H9 (cell line): Measurements from ENCODE around the gene ARNT2. TPM values are rescaled to one million over a fixed set of nuclear protein-coding genes. Genes with fewer than 3 reads are reported as not detected.

Experiments used
- DNase-seq: peaks from one replicate; pipeline ENCODE4 v3.0.0-alpha.2; 2017
- H2AFZ ChIP-seq: one replicate; pipeline ENCODE4 v1.6.1; 2013; ENCODE audit warnings: mild to moderate bottlenecking, low read length, control low read depth, moderate library complexity
- H2AK5ac ChIP-seq: 2 replicates; pipeline ENCODE4 v1.6.1; 2013; ENCODE audit warnings: low read length, control low read depth, mixed read lengths; ENCODE audit not compliant: insufficient read length
- H2BK120ac ChIP-seq: one replicate; pipeline ENCODE4 v1.6.1; 2013; ENCODE audit warnings: low read depth, mild to moderate bottlenecking, low read length, control low read depth, inconsistent platforms; ENCODE audit not compliant: poor library complexity, severe bottlenecking
- H2BK12ac ChIP-seq: 2 replicates; pipeline ENCODE4 v1.6.1; 2013; ENCODE audit warnings: low read length, control low read depth, mixed read lengths, low read depth; ENCODE audit not compliant: insufficient read length
- H2BK15ac ChIP-seq: 2 replicates; pipeline ENCODE4 v1.6.1; 2013; ENCODE audit warnings: low read depth, low read length, control low read depth
- H2BK20ac ChIP-seq: one replicate; pipeline ENCODE4 v1.6.1; 2013; ENCODE audit warnings: low read depth, mild to moderate bottlenecking, low read length, control low read depth, inconsistent platforms; ENCODE audit not compliant: poor library complexity, severe bottlenecking
- H2BK5ac ChIP-seq: 2 replicates; pipeline ENCODE4 v1.6.1; 2013; ENCODE audit warnings: low read length, control low read depth, mixed read lengths; ENCODE audit not compliant: insufficient read length
- H3K14ac ChIP-seq: 2 replicates; pipeline ENCODE4 v1.6.1; 2013; ENCODE audit warnings: low read length, control low read depth; ENCODE audit not compliant: insufficient read depth
- H3K18ac ChIP-seq: 2 replicates; pipeline ENCODE4 v1.6.1; 2013; ENCODE audit warnings: low read depth, mild to moderate bottlenecking, mixed read lengths, low read length, control low read depth; ENCODE audit not compliant: insufficient read length
- H3K23ac ChIP-seq: 2 replicates; pipeline ENCODE4 v1.6.1; 2013; ENCODE audit warnings: low read length, control low read depth, mixed read lengths, low read depth; ENCODE audit not compliant: insufficient read length
- H3K23me2 ChIP-seq: 2 replicates; pipeline ENCODE4 v1.6.1; 2013; ENCODE audit warnings: low read depth, mild to moderate bottlenecking, mixed read lengths, low read length, control low read depth; ENCODE audit not compliant: insufficient read length, poor library complexity, severe bottlenecking
- H3K27ac ChIP-seq: 2 replicates; pipeline ENCODE4 v1.5.1; 2013; ENCODE audit warnings: low read length, control low read depth, mixed read lengths, low read depth; ENCODE audit not compliant: insufficient read length
- H3K27me3 ChIP-seq: 2 replicates; pipeline ENCODE4 v1.6.1; 2013; ENCODE audit warnings: low read length, control low read depth, inconsistent platforms; ENCODE audit not compliant: insufficient read depth
- H3K4ac ChIP-seq: 2 replicates; pipeline ENCODE4 v1.6.1; 2013; ENCODE audit warnings: low read depth, mild to moderate bottlenecking, control low read depth, inconsistent platforms, low read length, moderate library complexity
- H3K4me1 ChIP-seq: 2 replicates; pipeline ENCODE4 v1.6.1; 2013; ENCODE audit warnings: low read length, control low read depth, inconsistent platforms; ENCODE audit not compliant: insufficient read depth
- H3K4me2 ChIP-seq: 2 replicates; pipeline ENCODE4 v1.6.1; 2013; ENCODE audit warnings: low read length, control low read depth, mixed read lengths; ENCODE audit not compliant: insufficient read length, insufficient read depth
- H3K56ac ChIP-seq: 2 replicates; pipeline ENCODE4 v1.6.1; 2013; ENCODE audit warnings: low read depth, mild to moderate bottlenecking, mixed read lengths, low read length, control low read depth; ENCODE audit not compliant: insufficient read length
- H3K79me1 ChIP-seq: 2 replicates; pipeline ENCODE4 v1.6.1; 2013; ENCODE audit warnings: low read depth, mild to moderate bottlenecking, moderate library complexity, low read length, control low read depth, inconsistent platforms; ENCODE audit not compliant: insufficient read depth, poor library complexity, severe bottlenecking
- H3K79me2 ChIP-seq: 2 replicates; pipeline ENCODE4 v1.6.1; 2013; ENCODE audit warnings: low read length, control low read depth, inconsistent platforms; ENCODE audit not compliant: insufficient read depth
- H3K9ac ChIP-seq: 2 replicates; pipeline ENCODE4 v1.6.1; 2013; ENCODE audit warnings: low read length, control low read depth, mixed read lengths; ENCODE audit not compliant: insufficient read length; ENCODE audit errors: extremely low read depth
- H3K9me3 ChIP-seq: one replicate; pipeline ENCODE4 v1.6.1; 2013; ENCODE audit warnings: low read depth, low read length, inconsistent platforms; ENCODE audit not compliant: control insufficient read depth
- H3T11ph ChIP-seq: one replicate; pipeline ENCODE4 v1.6.1; 2013; ENCODE audit warnings: mild to moderate bottlenecking, low read length, control low read depth, inconsistent platforms
- H4K20me1 ChIP-seq: one replicate; pipeline ENCODE4 v1.6.1; 2013; ENCODE audit not compliant: control insufficient read depth, insufficient read length, insufficient read depth
- H4K5ac ChIP-seq: 2 replicates; pipeline ENCODE4 v1.6.1; 2013; ENCODE audit warnings: low read depth, mild to moderate bottlenecking, mixed read lengths, low read length, control low read depth; ENCODE audit not compliant: insufficient read length
- H4K8ac ChIP-seq: replicated peaks from 2 replicates; pipeline ENCODE4 v1.6.1; 2013; ENCODE audit warnings: low read length, control low read depth, mixed read lengths, low read depth; ENCODE audit not compliant: insufficient read length
- H4K91ac ChIP-seq: 2 replicates; pipeline ENCODE4 v1.6.1; 2013; ENCODE audit warnings: low read depth, mild to moderate bottlenecking, moderate library complexity, mixed read lengths, low read length, control low read depth; ENCODE audit not compliant: insufficient read length
- H3K27ac Mint-ChIP-seq, 3 experiments: 2 replicates in 2 of 3; 3 replicates in 1 of 3; pipeline ENCODE4 v1.8.0; 2020 to 2021; ENCODE audit warnings: mixed read lengths in 3 of 3, mild to moderate bottlenecking in 1 of 3, moderate library complexity in 1 of 3
- H3K27me3 Mint-ChIP-seq: 2 replicates; pipeline ENCODE4 v1.8.0; 2021; ENCODE audit warnings: low read depth, mild to moderate bottlenecking, moderate library complexity, mixed read lengths
- H3K36me3 Mint-ChIP-seq, 3 experiments: 2 replicates in 2 of 3; 3 replicates in 1 of 3; pipeline ENCODE4 v1.8.0; 2020 to 2021; ENCODE audit warnings: low read depth in 3 of 3, mixed read lengths in 3 of 3; ENCODE audit not compliant: insufficient read depth in 1 of 3
- H3K4me1 Mint-ChIP-seq, 2 experiments: 2 replicates each; pipeline ENCODE4 v1.8.0; 2020; ENCODE audit warnings: mixed read lengths in 2 of 2
- H3K4me3 Mint-ChIP-seq, 2 experiments: 2 replicates in 1 of 2; 3 replicates in 1 of 2; pipeline ENCODE4 v1.8.0; 2020 to 2021; ENCODE audit warnings: mild to moderate bottlenecking in 2 of 2, mixed read lengths in 2 of 2, moderate library complexity in 1 of 2
- H3K9me3 Mint-ChIP-seq, 2 experiments: 2 replicates in 1 of 2; 3 replicates in 1 of 2; pipeline ENCODE4 v1.8.0; 2020; ENCODE audit warnings: mild to moderate bottlenecking in 2 of 2, mixed read lengths in 2 of 2, moderate library complexity in 1 of 2
- CTCF ChIP-seq: fragments of 200-600 bp; sonication (generic); conservative IDR thresholded peaks from 3 replicates; pipeline ENCODE4 v1.8.0; 2021; ENCODE audit warnings: antibody characterized with exemption, mild to moderate bottlenecking
- WGBS: extraction: QIAGEN DNeasy Blood & Tissue Kit; methylation state at CpG from one replicate; pipeline ENCODE4 v1.1.7; 2013; ENCODE audit warnings: missing lambda C conversion rate, low lambda C conversion rate, mixed read lengths; ENCODE audit not compliant: insufficient read length; ENCODE audit errors: extremely low coverage; 5-methylcytosine and 5-hydroxymethylcytosine counted together
- total RNA-seq: library from RNA; stranded (reverse); gene quantifications from 2 replicates; pipeline ENCODE4 v1.2.1, GENCODE V29; 2021

Gene ARNT2
- total RNA-seq, 1 experiment from 2014 or later: 10.5 TPM

- WGBS: no CpG with 5 or more reads among the region's 14 CpGs
- H2BK15ac ChIP-seq: no peak overlapping the region
- no peaks in the 10 kb centered on the region for H4K20me1 ChIP-seq
- H3K23ac ChIP-seq: no peak overlapping the region
- Mint-ChIP-seq H3K27ac (peak overlapping the region in 1 of 3 experiments; percentile 21; a peak in 2 of 7 replicates), H3K4me1 (peaks cover 11 to 16% of the 10 kb centered on the region in 2 experiments), H3K36me3 (no peaks in the 10 kb centered on the region), H3K4me3 (no peak overlapping the region), H3K9me3 (no peaks in the 10 kb centered on the region), H3K27me3 (peaks cover 4% of the 10 kb centered on the region)
- H2BK12ac ChIP-seq: no peak overlapping the region
- no peak overlapping the region for H4K91ac ChIP-seq
- H3K79me1 ChIP-seq: no peaks in the 10 kb centered on the region
- H2BK120ac ChIP-seq: no peak overlapping the region
- no peak overlapping the region for H2AFZ ChIP-seq
- no peak overlapping the region for H3K4ac ChIP-seq
- H2AK5ac ChIP-seq: no peak overlapping the region
- no peak overlapping the region for H4K8ac ChIP-seq
- H3K18ac ChIP-seq: no peak overlapping the region
- no peaks in the 10 kb centered on the region for H3K9me3 ChIP-seq
- no peaks in the 10 kb centered on the region for H3K4me1 ChIP-seq
- no peaks in the 10 kb centered on the region for H3K79me2 ChIP-seq
- TF ChIP-seq CTCF: no peak
- DNase-seq: no peak
- no peak overlapping the region for H2BK20ac ChIP-seq
- no peak overlapping the region for H3K9ac ChIP-seq
- no peak overlapping the region for H3K14ac ChIP-seq
- no peaks in the 10 kb centered on the region for H3K27me3 ChIP-seq
- H3K56ac ChIP-seq: no peak overlapping the region
- no peak overlapping the region for H3K4me2 ChIP-seq
- no peak overlapping the region for H3K27ac ChIP-seq
- no peak overlapping the region for H4K5ac ChIP-seq
- H3K23me2 ChIP-seq: no peaks in the 10 kb centered on the region
- no peak overlapping the region for H3T11ph ChIP-seq
- no peak overlapping the region for H2BK5ac ChIP-seq
Observed at GRCh38 chr15:80461356-80462095, 57.3 kb downstream of the ARNT2 start.
